Measurements from ENCODE around the gene ZFYVE28. TPM values are rescaled to one million over a fixed set of nuclear protein-coding genes. Genes with fewer than 3 reads are reported as not detected.

The ZFYVE28 gene
- total RNA-seq, 1 donor, result 8.9 TPM

DNA sequence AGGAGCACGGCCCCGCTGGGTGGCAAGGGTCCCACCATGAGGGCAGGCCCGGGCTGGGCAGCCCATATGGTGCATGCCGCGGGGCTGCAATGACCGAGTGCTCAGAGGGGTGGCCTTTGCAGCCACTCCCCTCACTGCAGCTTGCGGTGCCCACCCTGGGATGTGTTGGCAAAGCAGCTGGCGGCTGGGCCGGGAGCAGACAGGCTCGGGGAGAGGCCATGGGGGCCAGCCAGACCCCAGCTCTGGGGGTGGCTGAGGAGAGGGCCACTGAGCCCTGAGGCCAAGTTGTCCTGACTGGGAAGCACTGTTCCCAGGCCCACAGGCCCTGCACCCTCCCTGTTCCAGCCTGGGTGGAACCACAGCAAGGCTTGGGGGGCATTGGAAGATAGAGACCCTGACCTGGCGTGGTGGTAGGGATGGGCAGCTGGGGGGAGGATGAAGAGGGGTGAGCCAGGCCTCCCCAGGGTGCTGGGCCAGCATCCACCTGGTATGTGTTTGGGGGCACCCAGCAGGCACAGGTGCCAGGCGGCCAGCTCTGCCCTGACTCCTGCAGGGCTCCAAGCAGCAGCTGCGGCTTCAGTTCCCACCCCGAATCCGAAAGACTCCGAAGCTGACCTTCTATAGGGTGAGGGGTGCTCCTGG is 32.1 kb upstream of the ZFYVE28 start:
- H3K4me1 ChIP-seq (ENCODE audit: insufficient read depth, low read length), result no peaks in the 10 kb centered on the region

GRCh38 chr4:2449511-2450392 is 31.3 kb upstream of the ZFYVE28 start:
- Histone ChIP-seq H3K4me3 (ENCODE audit: low read length) (no peak overlapping the region), H3K4me1 (ENCODE audit: insufficient read depth, low read length) (no peaks in the 10 kb centered on the region), H3K27me3 (ENCODE audit: insufficient read depth, low read length) (no peaks in the 10 kb centered on the region), H3K9me3 (ENCODE audit: low read depth, low read length) (no peaks in the 10 kb centered on the region)

More for the DNA sequence above, 32.1 kb upstream of the ZFYVE28 start:
- H3K4me3 ChIP-seq (ENCODE audit: low read length), result no peak overlapping the region
- H3K9me3 ChIP-seq (ENCODE audit: low read depth, low read length), result no peaks in the 10 kb centered on the region
- H3K27me3 ChIP-seq (ENCODE audit: insufficient read depth, low read length), result no peaks in the 10 kb centered on the region

GRCh38 chr4:2449051-2449450 is 30.6 kb upstream of the ZFYVE28 start:
- H3K4me1 ChIP-seq (ENCODE audit: insufficient read depth, low read length), result no peaks in the 10 kb centered on the region
- H3K9me3 ChIP-seq (ENCODE audit: low read depth, low read length), result no peaks in the 10 kb centered on the region
- no peak overlapping the region for H3K4me3 ChIP-seq (ENCODE audit: low read length)
- H3K27me3 ChIP-seq (ENCODE audit: insufficient read depth, low read length), result no peaks in the 10 kb centered on the region

- H3K27me3 ChIP-seq (ENCODE audit: insufficient read depth, low read length), result no peaks in the 10 kb centered on the region
- no peaks in the 10 kb centered on the region for H3K9me3 ChIP-seq (ENCODE audit: low read depth, low read length)
- no peaks in the 10 kb centered on the region for H3K4me1 ChIP-seq (ENCODE audit: insufficient read depth, low read length)
- no peak overlapping the region for H3K4me3 ChIP-seq (ENCODE audit: low read length)
Observed at GRCh38 chr4:2448589-2448988, 30.1 kb upstream of the ZFYVE28 start.

DNA sequence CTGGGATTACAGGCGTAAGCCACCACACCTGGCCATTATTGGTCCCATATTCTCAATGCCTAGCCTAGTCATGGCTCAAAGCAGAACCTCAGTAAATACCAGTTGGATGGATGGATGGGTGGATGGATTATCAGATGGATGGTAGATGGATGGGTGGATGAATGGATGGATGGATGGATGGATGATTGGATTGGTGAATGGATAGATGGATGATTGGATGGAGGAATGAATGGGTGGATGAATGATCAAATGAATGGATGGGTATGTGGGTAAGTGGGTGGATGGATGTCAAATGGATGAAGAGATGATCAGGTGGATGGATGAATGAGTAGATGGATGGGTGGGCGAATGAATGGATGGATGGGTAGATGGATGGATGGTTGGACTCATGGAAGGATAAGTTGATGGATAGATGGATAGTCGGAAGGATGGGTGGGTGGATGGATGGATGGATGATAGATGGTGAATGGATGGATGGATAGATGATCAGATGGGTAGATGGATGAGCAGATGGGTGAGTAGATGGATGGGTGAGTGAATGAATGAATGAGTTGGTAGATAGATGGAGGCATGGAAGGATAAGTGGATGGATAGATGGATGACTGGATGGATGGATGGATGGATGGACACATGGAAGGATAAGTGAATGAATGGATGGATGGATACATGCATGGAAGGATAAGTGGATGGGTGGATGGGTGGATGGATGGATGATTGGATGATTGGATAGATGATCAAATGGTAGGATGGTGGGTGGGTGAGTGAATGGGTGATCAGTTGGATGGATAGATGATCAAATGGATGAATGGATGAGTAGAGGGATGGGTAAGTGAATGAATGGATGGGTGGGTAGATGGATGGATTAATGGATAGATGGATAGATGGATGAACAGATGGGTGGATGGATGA is 28.5 kb upstream of the ZFYVE28 start:
- H3K9me3 ChIP-seq (ENCODE audit: low read depth, low read length), result no peaks in the 10 kb centered on the region
- no peaks in the 10 kb centered on the region for H3K27me3 ChIP-seq (ENCODE audit: insufficient read depth, low read length)
- no peaks in the 10 kb centered on the region for H3K4me1 ChIP-seq (ENCODE audit: insufficient read depth, low read length)
- no peak overlapping the region for H3K4me3 ChIP-seq (ENCODE audit: low read length)

DNA sequence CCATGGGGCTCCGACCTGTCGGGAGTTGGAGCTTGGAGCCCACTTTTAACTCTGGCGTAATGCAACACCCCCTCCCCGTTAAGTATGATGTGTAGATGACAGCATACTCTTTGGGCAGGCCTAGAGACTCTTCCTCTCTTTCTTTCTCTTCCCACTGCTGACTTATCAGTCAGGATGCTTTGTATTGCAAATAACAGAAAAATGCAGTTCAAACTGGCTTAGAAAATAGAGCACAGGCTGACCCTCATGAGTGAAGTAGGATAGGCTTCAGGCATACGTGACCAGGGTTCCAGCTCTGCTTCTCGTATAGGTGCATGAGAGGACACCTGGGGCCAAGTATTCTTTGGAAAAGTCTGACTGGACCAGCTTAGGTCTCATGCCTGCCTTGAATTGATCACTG is 27.1 kb upstream of the ZFYVE28 start:
- peaks cover 4% of the 10 kb centered on the region for H3K4me1 ChIP-seq (ENCODE audit: insufficient read depth, low read length)
- H3K9me3 ChIP-seq (ENCODE audit: low read depth, low read length), result no peaks in the 10 kb centered on the region
- no peak overlapping the region for H3K4me3 ChIP-seq (ENCODE audit: low read length)
- no peaks in the 10 kb centered on the region for H3K27me3 ChIP-seq (ENCODE audit: insufficient read depth, low read length)

GRCh38 chr4:2445130-2445529 is 26.7 kb upstream of the ZFYVE28 start:
- H3K4me3 ChIP-seq (ENCODE audit: low read length), result no peak overlapping the region
- no peaks in the 10 kb centered on the region for H3K27me3 ChIP-seq (ENCODE audit: insufficient read depth, low read length)
- H3K9me3 ChIP-seq (ENCODE audit: low read depth, low read length), result no peaks in the 10 kb centered on the region
- peaks cover 4% of the 10 kb centered on the region for H3K4me1 ChIP-seq (ENCODE audit: insufficient read depth, low read length)

DNA sequence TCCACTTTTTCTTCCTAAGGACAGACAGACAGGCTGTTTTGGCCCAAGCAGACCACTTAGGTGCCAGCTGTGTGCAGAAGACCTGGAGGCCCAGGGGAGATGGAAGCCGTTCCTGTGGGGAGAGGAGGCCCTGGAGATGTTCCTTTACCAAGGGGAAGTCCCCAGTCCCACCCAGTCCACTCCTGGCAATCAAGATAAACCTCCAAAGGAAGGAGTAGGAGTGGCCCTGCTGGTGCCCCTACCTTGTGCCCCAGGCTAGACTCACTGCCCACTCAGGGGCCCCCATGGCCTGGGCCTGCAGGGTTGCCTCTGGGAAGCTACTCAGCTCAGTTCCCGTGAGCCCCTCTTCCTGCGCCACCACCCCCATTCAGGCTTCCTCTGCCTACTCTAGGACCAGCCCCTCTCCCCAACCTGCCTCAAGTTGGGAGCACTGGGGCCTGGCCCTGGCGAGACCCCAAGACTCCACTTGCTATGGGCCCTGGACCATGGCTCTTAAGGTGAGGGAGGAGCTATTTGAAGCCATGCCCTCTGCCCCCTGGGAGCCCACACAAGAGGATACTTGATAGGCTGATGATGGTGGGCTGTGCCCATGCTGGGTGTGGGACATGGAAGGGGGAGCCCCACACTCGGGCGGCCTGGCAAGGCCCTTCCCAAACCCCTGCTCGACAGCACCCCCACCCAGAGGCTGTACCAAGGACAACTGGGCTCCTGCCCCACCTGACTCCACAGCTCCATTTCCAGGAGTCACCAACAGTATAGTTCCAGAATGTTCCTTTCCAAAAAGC is 25.7 kb upstream of the ZFYVE28 start:
- no peaks in the 10 kb centered on the region for H3K27me3 ChIP-seq (ENCODE audit: insufficient read depth, low read length)
- H3K9me3 ChIP-seq (ENCODE audit: low read depth, low read length), result no peaks in the 10 kb centered on the region
- no peak overlapping the region for H3K4me3 ChIP-seq (ENCODE audit: low read length)
- peaks cover 4% of the 10 kb centered on the region for H3K4me1 ChIP-seq (ENCODE audit: insufficient read depth, low read length)

- Histone ChIP-seq H3K4me1 (ENCODE audit: insufficient read depth, low read length) (peaks cover 4% of the 10 kb centered on the region), H3K9me3 (ENCODE audit: low read depth, low read length) (no peaks in the 10 kb centered on the region), H3K4me3 (ENCODE audit: low read length) (no peak overlapping the region), H3K27me3 (ENCODE audit: insufficient read depth, low read length) (no peaks in the 10 kb centered on the region)
Observed at GRCh38 chr4:2443061-2443730, 24.8 kb upstream of the ZFYVE28 start.

- Histone ChIP-seq H3K9me3 (ENCODE audit: low read depth, low read length) (no peaks in the 10 kb centered on the region), H3K4me3 (ENCODE audit: low read length) (no peak overlapping the region), H3K27me3 (ENCODE audit: insufficient read depth, low read length) (no peaks in the 10 kb centered on the region), H3K4me1 (ENCODE audit: insufficient read depth, low read length) (peaks cover 4% of the 10 kb centered on the region)
Observed at GRCh38 chr4:2442175-2442993, 23.9 kb upstream of the ZFYVE28 start.

- Histone ChIP-seq H3K9me3 (ENCODE audit: low read depth, low read length) (no peaks in the 10 kb centered on the region), H3K4me1 (ENCODE audit: insufficient read depth, low read length) (peaks cover 4% of the 10 kb centered on the region), H3K27me3 (ENCODE audit: insufficient read depth, low read length) (no peaks in the 10 kb centered on the region), H3K4me3 (ENCODE audit: low read length) (no peak overlapping the region)
Observed at GRCh38 chr4:2441393-2442174, 23.1 kb upstream of the ZFYVE28 start.

DNA sequence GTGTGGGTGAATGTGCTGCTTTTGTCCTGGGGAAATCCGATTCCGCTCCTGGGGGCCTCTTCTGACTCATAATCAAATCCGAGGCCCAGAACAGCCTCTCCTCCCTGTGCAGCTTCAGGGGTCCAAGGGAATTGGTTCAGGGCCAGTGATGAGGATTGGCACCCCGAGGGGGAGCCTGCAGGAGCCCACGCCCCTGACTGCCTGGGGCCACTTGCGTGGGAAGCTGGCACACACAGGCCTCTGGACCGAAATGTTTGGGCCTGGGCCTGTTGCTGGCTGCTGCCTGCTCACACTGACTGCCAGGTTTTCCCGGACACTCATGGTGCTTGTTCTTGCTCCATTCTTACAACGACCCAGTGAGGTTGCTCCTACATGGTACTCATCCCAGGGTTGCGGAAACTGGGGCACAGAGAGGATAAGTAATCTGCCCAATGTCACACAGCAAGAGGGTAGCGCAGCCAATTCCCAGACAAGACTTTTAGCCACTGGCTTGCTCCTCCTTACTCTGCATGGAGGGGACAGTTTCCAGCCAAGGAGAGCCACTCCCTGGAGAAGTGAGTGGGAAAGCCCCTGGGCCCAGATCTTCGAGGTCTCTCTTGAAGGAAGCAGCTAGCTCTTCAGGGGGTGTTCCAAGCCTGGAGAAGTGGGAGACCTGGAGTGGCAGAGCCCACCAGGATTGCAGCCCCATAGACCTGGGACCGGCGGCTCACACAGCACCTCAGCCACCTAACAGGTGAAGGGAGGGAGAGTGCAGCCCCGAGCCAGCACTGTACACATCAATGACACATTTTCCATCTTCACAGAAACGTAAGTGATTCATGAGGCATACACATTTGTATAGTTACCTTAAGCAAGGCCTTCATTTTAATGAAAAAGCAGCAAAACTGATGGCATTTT is 20.6 kb upstream of the ZFYVE28 start:
- H3K27me3 ChIP-seq (ENCODE audit: insufficient read depth, low read length), result no peaks in the 10 kb centered on the region
- no peak overlapping the region for H3K4me3 ChIP-seq (ENCODE audit: low read length)
- peaks cover 4% of the 10 kb centered on the region for H3K4me1 ChIP-seq (ENCODE audit: insufficient read depth, low read length)
- no peaks in the 10 kb centered on the region for H3K9me3 ChIP-seq (ENCODE audit: low read depth, low read length)

All from mononuclear cell (primary cell).